ENCODE results near the gene CTU2. TPM values are rescaled to one million over a fixed set of nuclear protein-coding genes. Genes with fewer than 3 reads are reported as not detected.

Gene CTU2
- total RNA-seq, 1 donor from 2014 or later: 20.8 TPM

DNA sequence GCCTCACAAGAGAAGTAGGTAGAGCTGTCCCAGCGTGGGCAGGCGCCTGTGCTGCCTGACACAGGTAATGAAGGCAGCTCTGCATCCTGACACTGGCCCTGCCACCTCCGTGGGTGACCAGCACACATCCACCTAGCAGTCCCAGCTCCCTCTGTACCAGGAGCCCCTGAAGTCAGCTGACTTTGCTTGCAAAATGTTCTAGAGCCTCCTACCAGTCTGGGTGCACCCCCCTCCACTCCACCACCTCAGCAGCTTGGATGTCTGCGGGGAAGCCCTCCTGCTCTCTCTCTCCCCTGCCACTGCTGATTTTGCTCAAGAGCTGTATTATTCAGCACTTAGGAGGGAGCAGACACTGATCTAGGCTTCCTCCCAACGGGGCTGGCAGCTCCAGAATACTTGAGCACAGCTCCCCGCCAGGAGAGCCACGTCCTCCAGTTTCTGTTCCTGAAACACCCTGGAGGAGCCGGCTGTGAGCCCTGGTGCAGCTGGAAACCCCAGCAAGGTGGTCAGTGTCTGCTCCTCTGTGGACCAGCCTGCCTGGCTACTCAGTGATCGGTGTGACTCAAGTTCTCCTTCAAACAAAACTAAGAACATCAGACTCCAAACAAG, 1.1 kb upstream of the CTU2 start:
- Mint-ChIP-seq H3K4me3 (ENCODE audit: unreplicated experiment) (peak overlapping the region; percentile 95), H3K36me3 (ENCODE audit: low read depth, unreplicated experiment) (peaks cover 17% of the 10 kb centered on the region), H3K4me1 (ENCODE audit: unreplicated experiment) (peaks cover 49% of the 10 kb centered on the region), H3K9me3 (ENCODE audit: unreplicated experiment) (no peaks in the 10 kb centered on the region), H3K27ac (ENCODE audit: unreplicated experiment) (peak overlapping the region; percentile 98), H3K27me3 (ENCODE audit: unreplicated experiment) (peaks cover 27% of the 10 kb centered on the region)
- no peak for TF ChIP-seq CTCF (IDR thresholded peaks at IDR 0.05; ENCODE audit: unreplicated experiment)
- DNase-seq (ENCODE audit: low spot score): no peak

DNA sequence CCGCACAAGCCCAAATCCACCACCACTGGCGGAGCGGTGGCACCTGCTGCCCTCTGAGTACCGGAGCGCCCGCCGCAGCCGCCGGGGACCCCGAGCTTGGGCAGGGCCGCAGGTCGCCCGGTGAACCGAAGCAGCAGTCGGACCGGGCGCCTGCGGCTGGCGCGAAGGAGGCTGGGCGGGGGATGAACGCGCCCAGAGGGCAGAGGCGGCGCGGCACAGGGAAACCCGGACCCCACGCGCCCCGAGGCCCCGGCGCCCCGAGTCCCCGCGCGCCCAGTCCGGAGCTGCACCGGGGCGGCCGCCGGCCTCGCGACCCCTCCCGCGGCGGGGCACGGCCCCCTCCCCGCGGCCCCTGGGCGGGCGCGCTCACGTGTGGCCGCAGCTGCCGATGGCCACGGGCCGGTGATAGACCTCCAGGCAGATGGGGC, 488 bp upstream of the CTU2 start:
- H3K4me1 Mint-ChIP-seq (ENCODE audit: unreplicated experiment): peaks cover 47% of the 10 kb centered on the region
- peaks cover 17% of the 10 kb centered on the region for H3K36me3 Mint-ChIP-seq (ENCODE audit: low read depth, unreplicated experiment)
- no peak for TF ChIP-seq CTCF (IDR thresholded peaks at IDR 0.05; ENCODE audit: unreplicated experiment)
- no peaks in the 10 kb centered on the region for H3K9me3 Mint-ChIP-seq (ENCODE audit: unreplicated experiment)
- peak overlapping the region; percentile 93 for H3K27ac Mint-ChIP-seq (ENCODE audit: unreplicated experiment)
- peaks cover 28% of the 10 kb centered on the region for H3K27me3 Mint-ChIP-seq (ENCODE audit: unreplicated experiment)
- H3K4me3 Mint-ChIP-seq (ENCODE audit: unreplicated experiment): peak overlapping the region; percentile 95
- DNase-seq (ENCODE audit: low spot score): no peak

DNA sequence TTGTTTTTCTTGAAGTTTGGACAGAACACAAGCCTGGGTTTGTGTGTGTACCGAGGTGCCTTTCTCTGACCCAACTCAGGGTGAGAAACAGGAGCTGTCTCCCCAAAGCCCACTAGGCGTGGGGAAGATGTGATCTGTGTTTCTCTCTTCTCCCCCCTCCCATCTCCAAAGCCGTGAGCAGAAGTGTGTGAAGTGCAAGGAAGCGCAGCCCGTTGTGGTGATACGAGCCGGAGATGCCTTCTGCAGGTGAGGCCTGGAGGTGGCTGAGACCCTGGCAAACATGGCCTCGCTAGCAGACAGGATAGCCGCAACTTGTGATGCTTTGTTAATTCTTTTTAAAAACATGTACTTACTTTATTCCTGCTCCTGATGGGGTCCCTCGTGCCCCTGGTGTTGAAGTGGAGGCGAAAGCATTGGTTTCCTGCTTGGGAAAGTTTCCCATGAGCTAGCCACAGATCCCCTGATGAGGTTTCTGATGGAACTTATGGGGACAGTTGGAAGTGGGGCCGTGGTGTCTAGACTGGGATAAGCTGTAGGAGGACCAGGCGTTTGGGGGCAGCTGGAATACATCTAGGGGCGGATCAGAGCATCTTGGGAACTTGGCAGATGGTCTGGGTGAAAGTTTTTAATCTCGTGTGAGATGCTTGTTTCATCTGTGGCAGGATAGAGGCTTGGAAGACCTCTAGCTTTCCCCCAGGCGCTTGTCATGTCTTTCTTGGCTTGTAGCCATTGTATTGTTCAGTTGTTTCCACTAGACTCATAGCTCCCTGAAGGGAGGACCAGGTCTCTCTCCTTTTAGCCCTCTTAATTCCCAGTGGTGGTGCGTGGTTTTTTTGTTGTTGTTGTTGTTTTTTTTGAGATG, 893 bp downstream of the CTU2 start:
- H3K27ac Mint-ChIP-seq (ENCODE audit: unreplicated experiment): peak overlapping the region; percentile 54
- H3K27me3 Mint-ChIP-seq (ENCODE audit: unreplicated experiment): peaks cover 28% of the 10 kb centered on the region
- peaks cover 37% of the 10 kb centered on the region for H3K4me1 Mint-ChIP-seq (ENCODE audit: unreplicated experiment)
- no peak for TF ChIP-seq CTCF (IDR thresholded peaks at IDR 0.05; ENCODE audit: unreplicated experiment)
- H3K4me3 Mint-ChIP-seq (ENCODE audit: unreplicated experiment): peak overlapping the region; percentile 90
- H3K36me3 Mint-ChIP-seq (ENCODE audit: low read depth, unreplicated experiment): peaks cover 21% of the 10 kb centered on the region
- H3K9me3 Mint-ChIP-seq (ENCODE audit: unreplicated experiment): no peaks in the 10 kb centered on the region
- no peak for DNase-seq (ENCODE audit: low spot score)

DNA sequence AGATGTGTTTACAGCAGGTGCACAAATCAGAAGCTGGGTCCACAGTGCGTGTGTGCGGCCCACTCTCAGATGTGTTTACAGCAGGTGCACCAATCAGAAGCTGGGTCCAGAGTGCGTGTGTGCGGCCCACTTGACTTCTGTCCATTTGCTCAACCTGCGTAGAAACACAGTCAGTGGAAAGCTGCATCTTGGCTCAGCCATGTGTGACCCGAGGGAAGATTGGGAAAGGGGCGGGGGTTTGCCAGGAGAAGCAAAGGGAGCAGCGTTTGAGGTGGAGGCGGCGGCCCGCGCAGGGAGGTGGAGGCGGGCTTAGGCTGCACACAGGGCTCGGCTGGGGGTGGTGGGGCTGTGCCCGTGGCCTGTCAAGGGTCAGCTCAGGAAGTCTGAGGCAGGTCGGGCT, 4.3 kb downstream of the CTU2 start:
- H3K27ac Mint-ChIP-seq (ENCODE audit: unreplicated experiment): no peak overlapping the region
- H3K36me3 Mint-ChIP-seq (ENCODE audit: low read depth, unreplicated experiment): peaks cover 13% of the 10 kb centered on the region
- H3K27me3 Mint-ChIP-seq (ENCODE audit: unreplicated experiment): peaks cover 12% of the 10 kb centered on the region
- H3K9me3 Mint-ChIP-seq (ENCODE audit: unreplicated experiment): no peaks in the 10 kb centered on the region
- DNase-seq (ENCODE audit: low spot score): no peak
- H3K4me1 Mint-ChIP-seq (ENCODE audit: unreplicated experiment): peaks cover 9% of the 10 kb centered on the region
- no peak for TF ChIP-seq CTCF (IDR thresholded peaks at IDR 0.05; ENCODE audit: unreplicated experiment)
- H3K4me3 Mint-ChIP-seq (ENCODE audit: unreplicated experiment): no peak overlapping the region

All from endothelial cell (in vitro differentiated cells).